OCI-LY7 (cell line): ENCODE measurements around the gene INTS11. TPM values are rescaled to one million over a fixed set of nuclear protein-coding genes. Genes with fewer than 3 reads are reported as not detected.

Experiments used
- BruUV-seq: library from RNA; stranded (reverse); fragments of 400-500 nt; replicated peaks from 2 replicates; lab custom pipeline; 2021; lab: Mats Ljungman, UMichigan
- CTCF ChIA-PET: fragments of 300-600 bp; sonication (Branson Sonifier 250); formaldehyde crosslinking; loops from one replicate; lab custom pipeline; 2022; ENCODE audit warnings: antibody characterized with exemption; ENCODE audit not compliant: unreplicated experiment; lab: Charles Lee
- POLR2A ChIA-PET: fragments of 300-600 bp; sonication (Branson Sonifier 250); formaldehyde crosslinking; loops from one replicate; lab custom pipeline; 2022; ENCODE audit warnings: antibody characterized with exemption; lab: Charles Lee
- DNase-seq: peaks from one replicate; pipeline ENCODE4 v3.0.0-alpha.2; 2015; ENCODE audit warnings: low spot score
- H2AFZ ChIP-seq: fragments of 200-600 bp; sonication (generic), shearing (Covaris generic); 2 replicates; pipeline ENCODE4 v1.6.1; 2014; ENCODE audit warnings: mild to moderate bottlenecking, antibody characterized with exemption, low read length, moderate library complexity
- H3K27ac ChIP-seq: fragments of 200-600 bp; sonication (generic); 2 replicates; pipeline ENCODE4 v1.5.1; 2014; ENCODE audit warnings: mixed run types, low read depth, mild to moderate bottlenecking, moderate library complexity, low read length, inconsistent platforms; ENCODE audit not compliant: poor library complexity, severe bottlenecking
- H3K36me3 ChIP-seq: fragments of 200-600 bp; sonication (generic); 2 replicates; pipeline ENCODE4 v1.6.1; 2014; ENCODE audit warnings: mild to moderate bottlenecking, antibody characterized with exemption, low read length, moderate library complexity, mixed read lengths; ENCODE audit not compliant: insufficient read depth
- H3K4me1 ChIP-seq: fragments of 200-600 bp; sonication (generic); 2 replicates; pipeline ENCODE4 v1.5.1; 2014; ENCODE audit warnings: mild to moderate bottlenecking, low read length; ENCODE audit not compliant: insufficient read depth, poor library complexity, severe bottlenecking
- H3K4me2 ChIP-seq: fragments of 200-600 bp; sonication (generic); 2 replicates; pipeline ENCODE4 v1.6.1; 2014; ENCODE audit warnings: mild to moderate bottlenecking, low read length
- H3K4me3 ChIP-seq: fragments of 200-600 bp; sonication (generic); 2 replicates; pipeline ENCODE4 v1.5.1; 2014; ENCODE audit warnings: mild to moderate bottlenecking, low read depth, low read length; ENCODE audit not compliant: poor library complexity, severe bottlenecking
- H3K79me2 ChIP-seq: fragments of 200-600 bp; sonication (generic); 2 replicates; pipeline ENCODE4 v1.6.1; 2016; ENCODE audit warnings: low read depth, mild to moderate bottlenecking, low read length, moderate library complexity, mixed read lengths; ENCODE audit not compliant: insufficient read depth
- H3K9me2 ChIP-seq: fragments of 200-600 bp; sonication (generic); 2 replicates; pipeline ENCODE4 v1.6.1; 2016; ENCODE audit warnings: mild to moderate bottlenecking, low read length, mixed read lengths; ENCODE audit not compliant: insufficient read depth
- H3K9me3 ChIP-seq: fragments of 200-600 bp; sonication (generic); 2 replicates; pipeline ENCODE4 v1.6.1; 2014; ENCODE audit warnings: mild to moderate bottlenecking, mixed run types, low read length, mixed read lengths
- H4K20me1 ChIP-seq: fragments of 200-600 bp; sonication (generic); 2 replicates; pipeline ENCODE4 v1.6.1; 2014; ENCODE audit warnings: mild to moderate bottlenecking, antibody characterized with exemption, low read length, moderate library complexity, mixed read lengths; ENCODE audit not compliant: insufficient read depth
- CTCF ChIP-seq: fragments of 200-600 bp; sonication (generic); conservative IDR thresholded peaks from 2 replicates; pipeline ENCODE4 v1.5.1; 2014; ENCODE audit warnings: mild to moderate bottlenecking, antibody characterized with exemption, low read length, moderate library complexity, mixed read lengths
- EZH2phosphoT487 ChIP-seq: fragments of 200-600 bp; sonication (generic); IDR thresholded peaks from 2 replicates; pipeline ENCODE4 v1.6.1; 2018; ENCODE audit warnings: low read depth, borderline replicate concordance, mild to moderate bottlenecking, mixed run types, antibody characterized with exemption, low read length, moderate library complexity, mixed read lengths
- intact Hi-C: fragments of 100-400 bp; cut with micrococcal nuclease; formaldehyde crosslinking; loops from one replicate; pipeline ENCODE4 v1.10.0; 2022; ENCODE audit not compliant: unreplicated experiment
- total RNA-seq, 2 experiments: library from RNA; depleted of rRNA in 1 of 2; stranded (reverse); fragments of >200 nt in 1 of 2; shearing (Covaris generic) in 1 of 2; gene quantifications; 2 replicates each; pipeline ENCODE4 v1.2.3, GENCODE V29; 2014 to 2022

The INTS11 gene
- total RNA-seq, 2 experiments from 2014 or later: 142 to 146 TPM

DNA sequence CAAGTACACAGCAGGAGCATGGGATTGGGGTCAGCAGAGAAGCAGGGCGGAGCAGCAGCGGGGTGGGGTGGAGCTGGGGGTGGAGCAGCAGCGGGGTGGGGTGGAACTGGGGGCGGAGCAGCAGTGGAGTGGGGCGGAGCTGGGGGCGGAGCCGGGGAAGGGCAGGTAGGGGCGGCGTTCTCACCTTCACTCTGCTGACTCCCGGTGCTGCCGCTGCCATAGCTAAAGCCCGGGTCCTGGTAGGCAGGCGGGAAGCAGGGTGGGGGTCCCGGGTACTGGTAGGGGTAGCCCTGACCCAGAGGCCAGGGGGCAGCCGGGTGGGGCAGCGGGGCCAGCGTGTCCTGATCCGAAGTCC is 13.3 kb upstream of the INTS11 start:
- ChIA-PET POLR2A (no interaction called here), CTCF (interaction anchor here (1.2 kb wide), 1 partner anchor 8 kb away, joined by 5 read pairs; no protein-coding TSS in a partner anchor)
- Histone ChIP-seq H3K9me3 (no peaks in the 10 kb centered on the region), H3K9me2 (no peaks in the 10 kb centered on the region), H4K20me1 (no peaks in the 10 kb centered on the region), H3K4me3 (no peak overlapping the region), H2AFZ (no peak overlapping the region), H3K27ac (no peak overlapping the region), H3K4me1 (no peaks in the 10 kb centered on the region), H3K4me2 (no peak overlapping the region), H3K79me2 (no peaks in the 10 kb centered on the region), H3K36me3 (peaks cover 10% of the 10 kb centered on the region)
- intact Hi-C loops: no loop called here
- peak; percentile 58 for DNase-seq
- no TSS peak for BruUV-seq
- TF ChIP-seq CTCF: no peak
- no peak for TF ChIP-seq EZH2phosphoT487

- ChIA-PET CTCF (no interaction called here), POLR2A (no interaction called here)
- DNase-seq: no peak
- no peak for TF ChIP-seq CTCF
- TF ChIP-seq EZH2phosphoT487: no peak
- H3K36me3 ChIP-seq: peaks cover 10% of the 10 kb centered on the region
- no TSS peak for BruUV-seq
- H2AFZ ChIP-seq: no peak overlapping the region
- H3K27ac ChIP-seq: no peak overlapping the region
- no peaks in the 10 kb centered on the region for H3K9me3 ChIP-seq
- intact Hi-C loops: no loop called here
- no peaks in the 10 kb centered on the region for H3K4me1 ChIP-seq
- H3K9me2 ChIP-seq: no peaks in the 10 kb centered on the region
- H3K4me2 ChIP-seq: no peak overlapping the region
- no peaks in the 10 kb centered on the region for H3K79me2 ChIP-seq
- H3K4me3 ChIP-seq: no peak overlapping the region
- H4K20me1 ChIP-seq: no peaks in the 10 kb centered on the region
Measured at GRCh38 chr1:1336931-1337792, 12.7 kb upstream of the INTS11 start.

DNA sequence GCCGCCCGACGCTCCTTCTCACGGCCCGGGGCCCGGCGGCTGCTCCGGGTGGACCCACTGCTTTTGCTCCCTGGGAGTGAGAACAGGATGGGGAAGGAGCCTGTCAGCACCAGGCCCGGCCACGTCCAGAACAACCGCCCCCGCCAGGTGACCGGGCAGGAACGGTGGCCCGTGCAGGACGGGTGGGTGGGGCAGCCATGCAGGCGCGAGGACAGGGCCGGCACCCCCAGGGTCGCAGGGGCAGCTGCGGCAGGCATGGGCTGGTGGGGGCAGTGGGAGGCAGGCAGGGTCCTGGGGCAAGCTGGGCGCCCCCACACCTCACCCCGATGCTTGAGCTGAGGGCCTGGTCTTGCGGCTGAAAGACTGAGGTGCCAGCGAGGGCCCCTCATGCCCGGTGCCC is 12.0 kb upstream of the INTS11 start:
- H3K4me1 ChIP-seq: no peaks in the 10 kb centered on the region
- H4K20me1 ChIP-seq: no peaks in the 10 kb centered on the region
- H3K9me3 ChIP-seq: no peaks in the 10 kb centered on the region
- H3K27ac ChIP-seq: no peak overlapping the region
- TF ChIP-seq CTCF (no peak), EZH2phosphoT487 (no peak)
- ChIA-PET CTCF (no interaction called here), POLR2A (no interaction called here)
- no peak for DNase-seq
- no peaks in the 10 kb centered on the region for H3K79me2 ChIP-seq
- no peak overlapping the region for H3K4me3 ChIP-seq
- no peak overlapping the region for H2AFZ ChIP-seq
- intact Hi-C loops: no loop called here
- no peaks in the 10 kb centered on the region for H3K9me2 ChIP-seq
- no peak overlapping the region for H3K4me2 ChIP-seq
- peaks cover 8% of the 10 kb centered on the region for H3K36me3 ChIP-seq
- no TSS peak for BruUV-seq
